Progenitor cell of endocrine pancreas (in vitro differentiated cells): ENCODE results near the gene RBM43. TPM values are rescaled to one million over a fixed set of nuclear protein-coding genes. Genes with fewer than 3 reads are reported as not detected.

ENCODE experiments used
- DNase-seq: peaks from one replicate; pipeline ENCODE4 v3.0.0; 2021; ENCODE audit warnings: low spot score; ENCODE audit not compliant: unreplicated experiment
- H3K27ac Mint-ChIP-seq: 2 replicates; pipeline ENCODE4 v1.8.0; 2021; ENCODE audit warnings: mild to moderate bottlenecking, moderate library complexity, mixed read lengths
- H3K27me3 Mint-ChIP-seq: 2 replicates; pipeline ENCODE4 v1.8.0; 2021; ENCODE audit warnings: mixed read lengths
- H3K36me3 Mint-ChIP-seq: 2 replicates; pipeline ENCODE4 v1.8.0; 2022; ENCODE audit warnings: mixed read lengths; ENCODE audit not compliant: insufficient read depth
- H3K4me1 Mint-ChIP-seq: 2 replicates; pipeline ENCODE4 v1.8.0; 2021; ENCODE audit warnings: low read depth, mixed read lengths
- H3K4me3 Mint-ChIP-seq: 2 replicates; pipeline ENCODE4 v1.8.0; 2021; ENCODE audit warnings: low read depth, mild to moderate bottlenecking, moderate library complexity, mixed read lengths
- H3K9me3 Mint-ChIP-seq: 2 replicates; pipeline ENCODE4 v1.8.0; 2021; ENCODE audit warnings: low read depth, mixed read lengths
- CTCF ChIP-seq: fragments of 200-600 bp; sonication (generic); IDR thresholded peaks from one replicate; pipeline ENCODE4 v1.5.0; 2021; ENCODE audit warnings: antibody characterized with exemption, mild to moderate bottlenecking; ENCODE audit not compliant: unreplicated experiment
- total RNA-seq: library from RNA; stranded (reverse); gene quantifications from 2 replicates; pipeline ENCODE4 v1.2.1, GENCODE V29; 2021

The RBM43 gene
- total RNA-seq, 1 donor from 2014 or later = 4.6 TPM

DNA sequence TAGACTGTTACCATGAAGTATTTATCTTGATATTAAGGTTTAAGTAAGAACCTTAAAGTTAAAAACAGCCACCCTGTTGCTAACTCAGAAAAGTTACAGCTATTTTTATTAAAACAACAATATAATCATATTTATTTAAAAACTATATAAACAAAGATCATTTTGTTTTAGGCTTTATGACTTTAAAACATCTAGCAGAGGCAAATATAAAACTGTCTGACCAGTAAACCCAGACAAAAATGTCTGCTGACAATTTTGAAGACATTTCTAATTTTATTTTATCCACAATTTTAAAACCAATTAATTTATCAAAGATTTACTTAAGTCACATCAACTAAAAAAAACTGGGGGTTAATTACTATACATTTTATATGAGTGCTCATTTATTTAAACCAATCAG lies 14.2 kb downstream of the RBM43 start:
- Mint-ChIP-seq H3K4me1 (no peaks in the 10 kb centered on the region), H3K4me3 (no peak overlapping the region), H3K36me3 (peaks cover 37% of the 10 kb centered on the region), H3K9me3 (peaks cover 25% of the 10 kb centered on the region), H3K27me3 (no peaks in the 10 kb centered on the region), H3K27ac (no peak overlapping the region)
- no peak for TF ChIP-seq CTCF
- DNase-seq = no peak

DNA sequence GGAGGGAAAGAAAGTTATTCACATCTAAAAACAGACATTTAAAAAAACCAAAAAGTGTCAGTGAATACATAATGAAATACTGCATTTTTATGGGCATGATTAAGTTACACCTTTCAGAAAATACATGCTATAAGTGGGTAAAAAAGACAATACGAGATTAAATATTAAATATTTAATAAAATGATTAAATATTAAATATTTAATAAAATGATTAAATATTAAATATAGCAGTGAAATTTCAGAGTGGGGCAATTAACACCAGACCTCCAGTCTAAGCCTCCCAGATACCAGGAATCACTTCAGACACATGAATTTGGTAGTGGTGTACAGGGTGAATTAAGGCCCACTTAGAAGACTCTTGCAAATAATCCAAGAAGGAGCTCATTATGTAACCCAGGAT lies 15.5 kb downstream of the RBM43 start:
- no peak for TF ChIP-seq CTCF
- no peak overlapping the region for H3K27ac Mint-ChIP-seq

GRCh38 chr2:151243468-151243867 lies 18.2 kb downstream of the RBM43 start:
- Mint-ChIP-seq H3K9me3 (peaks cover 14% of the 10 kb centered on the region), H3K4me1 (no peaks in the 10 kb centered on the region), H3K4me3 (no peak overlapping the region), H3K36me3 (peaks cover 12% of the 10 kb centered on the region), H3K27ac (no peak overlapping the region), H3K27me3 (no peaks in the 10 kb centered on the region)
- DNase-seq = no peak
- no peak for TF ChIP-seq CTCF

More for the DNA sequence above, 15.5 kb downstream of the RBM43 start:
- H3K4me3 Mint-ChIP-seq = no peak overlapping the region
- no peak for DNase-seq
- H3K36me3 Mint-ChIP-seq = peaks cover 31% of the 10 kb centered on the region
- H3K9me3 Mint-ChIP-seq = peaks cover 25% of the 10 kb centered on the region
- H3K27me3 Mint-ChIP-seq = no peaks in the 10 kb centered on the region
- H3K4me1 Mint-ChIP-seq = no peaks in the 10 kb centered on the region

GRCh38 chr2:151241224-151241623 lies 20.4 kb downstream of the RBM43 start:
- no peak for DNase-seq
- Mint-ChIP-seq H3K4me3 (no peak overlapping the region), H3K27ac (no peak overlapping the region), H3K27me3 (no peaks in the 10 kb centered on the region), H3K4me1 (no peaks in the 10 kb centered on the region), H3K36me3 (peaks cover 6% of the 10 kb centered on the region), H3K9me3 (peaks cover 8% of the 10 kb centered on the region)
- TF ChIP-seq CTCF = no peak

DNA sequence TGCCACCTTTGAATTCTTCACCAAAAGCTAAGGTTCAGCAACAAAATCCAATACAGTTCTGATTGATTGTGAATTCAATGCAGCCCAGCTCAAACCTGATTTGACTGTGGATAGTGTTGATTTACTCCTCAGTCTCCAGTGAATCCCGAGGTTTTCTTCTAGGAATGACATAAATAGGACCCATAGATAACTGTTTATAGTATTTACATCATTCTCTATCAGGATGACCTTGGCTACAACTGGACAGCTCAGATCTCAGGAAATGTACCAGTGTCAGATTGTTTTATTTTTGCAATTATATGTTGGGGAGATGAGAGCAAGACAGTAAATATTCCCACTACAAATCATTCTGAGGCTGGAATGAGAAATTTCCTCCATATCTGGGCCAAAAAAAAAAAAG lies 21.2 kb downstream of the RBM43 start:
- Mint-ChIP-seq H3K27me3 (no peaks in the 10 kb centered on the region), H3K4me1 (no peaks in the 10 kb centered on the region), H3K4me3 (no peak overlapping the region), H3K36me3 (peaks cover 2% of the 10 kb centered on the region), H3K9me3 (peaks cover 3% of the 10 kb centered on the region), H3K27ac (no peak overlapping the region)
- no peak for TF ChIP-seq CTCF
- DNase-seq = no peak
